GM23338 (cell line): ENCODE results near the gene RELL2.

Experiments
- CREB1 ChIP-seq: fragments of 250-450 bp; sonication (Bioruptor Pico); IDR thresholded peaks from 2 replicates; pipeline ENCODE4 v1.5.0; 2020; ENCODE audit warnings: low read depth, mild to moderate bottlenecking, moderate library complexity
- ETS1 ChIP-seq: IDR thresholded peaks from 2 replicates; pipeline ENCODE4 v1.6.1; 2016; ENCODE audit warnings: antibody characterized with exemption
- EZH2 ChIP-seq: fragments of 200-600 bp; sonication (generic); IDR thresholded peaks from one replicate; pipeline ENCODE4 v1.8.0; 2017; ENCODE audit warnings: antibody characterized with exemption, mild to moderate bottlenecking, low read depth; ENCODE audit not compliant: unreplicated experiment
- JUNB ChIP-seq: IDR thresholded peaks from one replicate; pipeline ENCODE4 v1.6.1; 2016; ENCODE audit warnings: antibody characterized with exemption; ENCODE audit not compliant: unreplicated experiment
- POLR2AphosphoS5 ChIP-seq: IDR thresholded peaks from 2 replicates; pipeline ENCODE4 v1.6.1; 2016; ENCODE audit warnings: antibody characterized with exemption, low read depth
- TF ChIP-seq, protein P1 (sequence below), 2 experiments: fragments of 200-600 bp in 1 of 2; sonication (generic) in 1 of 2; conservative IDR thresholded peaks; 2 replicates each; pipeline versions ENCODE4 v1.5.1 to v1.6.1; 2016 to 2017; ENCODE audit warnings: antibody characterized with exemption in 2 of 2, low read depth in 2 of 2, mild to moderate bottlenecking in 2 of 2, moderate library complexity in 1 of 2

- TF ChIP-seq, protein P1, sequence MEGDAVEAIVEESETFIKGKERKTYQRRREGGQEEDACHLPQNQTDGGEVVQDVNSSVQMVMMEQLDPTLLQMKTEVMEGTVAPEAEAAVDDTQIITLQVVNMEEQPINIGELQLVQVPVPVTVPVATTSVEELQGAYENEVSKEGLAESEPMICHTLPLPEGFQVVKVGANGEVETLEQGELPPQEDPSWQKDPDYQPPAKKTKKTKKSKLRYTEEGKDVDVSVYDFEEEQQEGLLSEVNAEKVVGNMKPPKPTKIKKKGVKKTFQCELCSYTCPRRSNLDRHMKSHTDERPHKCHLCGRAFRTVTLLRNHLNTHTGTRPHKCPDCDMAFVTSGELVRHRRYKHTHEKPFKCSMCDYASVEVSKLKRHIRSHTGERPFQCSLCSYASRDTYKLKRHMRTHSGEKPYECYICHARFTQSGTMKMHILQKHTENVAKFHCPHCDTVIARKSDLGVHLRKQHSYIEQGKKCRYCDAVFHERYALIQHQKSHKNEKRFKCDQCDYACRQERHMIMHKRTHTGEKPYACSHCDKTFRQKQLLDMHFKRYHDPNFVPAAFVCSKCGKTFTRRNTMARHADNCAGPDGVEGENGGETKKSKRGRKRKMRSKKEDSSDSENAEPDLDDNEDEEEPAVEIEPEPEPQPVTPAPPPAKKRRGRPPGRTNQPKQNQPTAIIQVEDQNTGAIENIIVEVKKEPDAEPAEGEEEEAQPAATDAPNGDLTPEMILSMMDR (conservative IDR thresholded peaks at IDR 0.05; ENCODE audit: low read depth in 2 of 2) = no peak
- TF ChIP-seq ETS1 = no peak
- no peak for TF ChIP-seq JUNB
- no peak for TF ChIP-seq POLR2AphosphoS5
- TF ChIP-seq CREB1 (CRISPR knock-in tag) = no peak
- no peak for TF ChIP-seq EZH2
These were observed 2.7 kb downstream of the RELL2 start for GRCh38 chr5:141639357-141640050.
